SKM-1 treated with dmso at 0.1 percent for 144 hours (cell line): ENCODE measurements around the gene SLC5A2.

ENCODE experiments used
- DNase-seq: peaks from one replicate; lab custom pipeline; 2025; ENCODE audit not compliant: unreplicated experiment; lab: John Stamatoyannopoulos, UW

The SLC5A2 gene

DNA sequence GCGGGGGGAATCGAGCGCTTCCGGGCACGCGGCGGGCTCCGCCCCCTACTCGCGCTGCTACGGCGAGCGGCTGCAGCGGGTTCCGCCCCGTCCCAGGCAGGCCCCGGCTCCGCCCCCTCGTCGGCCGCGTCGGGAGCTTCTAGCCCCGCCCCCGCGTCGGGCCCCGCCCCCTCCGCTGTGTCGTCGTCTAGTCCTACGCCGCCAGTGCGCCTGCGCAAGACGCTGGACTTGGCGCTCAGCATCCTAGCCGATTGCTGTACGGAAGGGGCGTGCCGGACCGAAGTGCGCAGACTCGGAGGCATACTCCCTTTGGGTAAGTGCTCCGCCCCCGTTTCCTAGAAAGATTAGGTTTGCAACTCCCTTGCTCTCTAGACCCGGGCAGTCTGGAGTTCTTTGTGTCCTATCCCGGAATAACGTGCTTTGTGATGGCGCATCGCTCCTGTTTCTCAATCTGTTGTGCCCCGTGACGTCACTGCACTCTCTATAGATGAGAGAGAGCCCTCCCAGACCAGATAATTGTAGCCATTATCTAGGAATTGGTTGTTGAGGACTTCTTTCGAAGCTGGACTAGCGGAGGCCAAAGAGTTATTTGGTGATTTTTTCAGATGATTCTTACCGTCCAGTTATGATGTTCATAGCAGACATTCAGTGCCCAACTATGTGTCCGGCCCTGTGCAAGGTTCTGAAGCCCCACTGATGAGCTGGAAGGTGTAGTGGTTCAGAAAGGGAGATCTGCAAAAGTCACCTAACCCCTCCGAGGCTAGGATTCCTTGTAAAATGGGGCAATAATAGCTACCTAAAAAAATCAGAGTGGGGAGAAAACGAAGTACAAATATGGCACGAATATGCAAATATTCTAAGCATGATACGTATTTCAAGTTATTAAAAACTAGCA lies 23.0 kb upstream of the SLC5A2 start:
- peak; percentile 98 for DNase-seq

DNA sequence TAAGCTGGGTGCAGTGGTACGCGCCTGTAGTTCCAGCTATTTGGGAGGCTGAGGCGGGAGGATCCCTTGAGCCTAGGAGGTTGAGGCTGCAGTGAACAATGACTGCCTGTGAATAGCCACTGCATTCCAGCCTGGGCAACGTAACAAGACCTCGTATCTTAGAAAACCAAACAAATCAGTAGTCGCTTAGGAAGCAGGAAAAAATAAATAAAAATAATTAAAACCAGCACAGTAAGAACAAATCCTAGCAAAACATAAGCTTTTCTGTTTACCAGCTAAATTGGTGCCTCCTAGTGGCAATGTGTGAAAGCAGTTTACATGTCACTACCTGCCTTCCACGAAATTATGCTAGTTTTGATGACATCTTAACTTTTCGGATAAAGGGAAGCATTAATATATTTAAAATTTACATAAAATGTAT lies 22.3 kb upstream of the SLC5A2 start:
- peak; percentile 34 for DNase-seq

- DNase-seq, result no peak
These were observed 21.6 kb upstream of the SLC5A2 start for GRCh38 chr16:31461201-31461920.

DNA sequence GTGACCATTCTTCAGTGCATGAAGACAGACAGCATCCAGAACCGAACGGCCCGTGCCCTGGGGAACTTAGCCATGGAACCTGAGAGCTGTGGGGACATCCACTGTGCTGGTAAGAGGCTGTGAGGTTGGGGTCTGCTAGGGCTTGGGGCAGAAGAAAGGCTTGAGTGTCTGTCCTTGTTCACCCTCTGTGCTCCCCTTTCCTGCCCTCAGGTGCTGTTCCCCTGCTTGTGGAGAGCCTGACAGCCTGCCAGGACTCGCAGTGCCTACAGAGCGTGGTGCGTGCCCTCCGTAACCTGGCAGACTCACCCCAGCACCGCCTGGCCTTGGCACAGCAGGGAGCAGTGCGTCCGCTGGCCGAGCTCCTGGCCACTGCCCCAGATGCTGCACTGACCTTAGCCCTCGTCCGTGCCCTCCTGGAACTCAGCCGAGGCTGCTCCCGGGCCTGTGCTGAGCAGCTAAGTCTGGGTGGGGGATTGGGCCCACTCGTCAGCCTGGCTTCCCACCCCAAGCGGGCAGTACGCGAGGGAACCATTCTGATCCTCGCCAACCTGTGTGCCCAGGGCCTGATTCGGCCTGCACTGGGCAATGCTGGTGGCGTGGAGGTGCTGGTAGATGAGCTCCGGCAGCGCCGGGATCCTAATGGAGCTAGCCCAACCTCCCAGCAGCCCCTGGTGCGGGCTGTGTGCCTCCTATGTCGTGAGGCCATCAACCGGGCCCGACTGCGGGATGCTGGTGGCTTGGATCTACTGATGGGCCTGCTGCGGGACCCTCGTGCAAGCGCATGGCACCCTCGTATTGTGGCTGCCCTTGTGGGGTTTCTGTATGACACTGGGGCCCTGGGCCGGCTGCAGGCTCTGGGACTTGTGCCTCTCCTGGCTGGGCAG lies 20.8 kb upstream of the SLC5A2 start:
- no peak for DNase-seq

- DNase-seq, result no peak
These were observed 18.6 kb upstream of the SLC5A2 start for GRCh38 chr16:31464348-31464769.

DNA sequence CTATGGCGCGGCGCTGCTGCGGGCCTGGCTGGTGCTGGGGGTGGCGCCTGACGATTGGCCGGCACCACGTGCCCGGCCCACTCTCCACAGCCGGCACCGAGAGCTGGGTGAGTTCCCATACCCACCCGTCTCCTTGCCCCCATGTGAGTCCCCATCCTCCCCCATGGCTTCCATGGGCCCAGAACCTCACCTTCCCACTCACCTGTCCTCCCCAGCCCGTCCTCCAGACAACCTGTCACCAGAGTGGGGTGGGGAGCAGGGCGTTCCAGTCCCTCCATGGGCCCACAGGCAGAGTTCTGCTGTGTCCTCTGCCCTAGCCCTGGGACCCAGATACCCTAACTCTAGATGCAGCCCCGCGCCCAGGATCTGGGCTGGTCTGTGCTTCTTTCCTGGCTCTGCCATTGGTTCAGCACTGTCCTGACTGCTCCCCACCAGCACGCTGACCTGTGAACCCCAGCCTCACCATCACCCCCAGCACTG lies 18.1 kb upstream of the SLC5A2 start:
- DNase-seq, result no peak

DNA sequence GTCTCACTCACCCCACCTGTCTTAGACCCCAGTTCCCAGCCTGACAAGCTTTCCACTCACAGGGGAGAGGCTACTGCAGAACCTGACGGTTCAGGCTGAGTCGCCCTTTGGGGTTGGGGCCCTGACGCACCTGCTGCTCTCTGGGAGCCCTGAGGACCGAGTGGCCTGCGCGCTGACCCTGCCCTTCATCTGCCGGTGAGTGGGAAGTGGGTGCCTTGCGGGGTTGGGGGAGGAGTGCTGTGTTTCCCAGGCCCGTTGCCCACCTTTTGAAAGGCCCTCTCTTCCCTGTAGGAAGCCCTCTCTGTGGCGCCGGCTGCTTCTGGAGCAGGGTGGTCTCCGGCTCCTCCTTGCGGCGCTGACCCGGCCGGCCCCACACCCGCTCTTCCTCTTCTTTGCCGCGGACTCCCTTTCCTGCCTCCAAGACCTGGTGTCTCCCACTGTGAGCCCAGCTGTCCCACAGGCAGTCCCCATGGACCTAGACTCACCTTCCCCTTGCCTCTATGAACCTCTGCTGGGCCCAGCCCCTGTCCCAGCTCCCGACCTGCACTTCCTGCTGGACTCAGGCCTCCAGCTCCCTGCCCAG lies 17.0 kb upstream of the SLC5A2 start:
- no peak for DNase-seq

GRCh38 chr16:31466381-31466841 lies 16.5 kb upstream of the SLC5A2 start:
- DNase-seq, result no peak

DNA sequence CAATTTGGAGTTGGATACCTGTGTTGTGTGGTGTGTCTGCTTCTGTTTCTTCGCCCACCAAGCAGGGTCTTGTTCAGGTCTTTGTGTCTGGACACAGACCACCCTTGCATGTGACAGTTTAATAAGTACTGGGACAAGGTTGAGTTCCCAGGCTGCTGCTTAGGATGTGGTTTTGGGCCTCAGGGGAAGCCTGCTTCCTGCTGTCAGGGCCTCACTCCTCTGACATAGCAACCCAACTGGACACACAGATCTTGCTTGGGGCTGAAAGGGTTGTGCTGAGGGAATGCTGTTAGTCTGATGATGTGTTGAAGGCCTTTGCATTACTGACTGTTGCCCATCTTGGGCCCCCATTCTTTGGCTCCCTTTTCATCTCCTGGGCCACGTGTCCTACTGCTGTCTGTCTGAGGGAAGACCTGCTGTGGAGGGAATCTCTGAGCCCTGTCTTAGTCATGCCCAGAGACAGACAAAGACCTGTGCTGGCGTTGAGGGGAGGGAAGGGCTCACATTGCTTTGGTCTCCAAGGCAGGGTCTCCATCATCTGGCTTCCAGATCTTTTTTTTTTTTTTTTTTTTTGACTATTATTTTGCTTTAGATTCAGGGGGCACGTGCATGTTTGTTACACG lies 15.7 kb upstream of the SLC5A2 start:
- DNase-seq, result peak; percentile 19

- DNase-seq, result no peak
These were observed 15.1 kb upstream of the SLC5A2 start for GRCh38 chr16:31467858-31468257.

DNA sequence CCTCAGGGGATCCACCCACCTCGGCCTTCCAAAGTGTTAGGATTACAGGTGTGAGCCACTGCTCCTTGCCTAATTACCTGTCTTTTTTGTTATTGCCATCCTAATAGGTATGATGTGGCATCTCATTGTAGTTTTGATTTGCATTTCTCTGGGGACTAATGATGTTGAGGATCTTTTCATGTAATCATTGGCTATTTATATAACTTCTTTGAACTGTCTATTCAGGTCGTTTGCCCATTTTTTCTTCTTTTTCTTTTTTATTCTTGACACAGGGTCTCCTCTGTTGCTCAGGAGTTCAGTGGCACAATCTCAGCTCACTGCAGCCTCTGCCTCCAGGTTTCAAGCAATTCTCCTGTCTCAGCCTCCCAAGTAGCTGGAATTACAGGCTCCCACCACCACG lies 12.3 kb upstream of the SLC5A2 start:
- no peak for DNase-seq

DNA sequence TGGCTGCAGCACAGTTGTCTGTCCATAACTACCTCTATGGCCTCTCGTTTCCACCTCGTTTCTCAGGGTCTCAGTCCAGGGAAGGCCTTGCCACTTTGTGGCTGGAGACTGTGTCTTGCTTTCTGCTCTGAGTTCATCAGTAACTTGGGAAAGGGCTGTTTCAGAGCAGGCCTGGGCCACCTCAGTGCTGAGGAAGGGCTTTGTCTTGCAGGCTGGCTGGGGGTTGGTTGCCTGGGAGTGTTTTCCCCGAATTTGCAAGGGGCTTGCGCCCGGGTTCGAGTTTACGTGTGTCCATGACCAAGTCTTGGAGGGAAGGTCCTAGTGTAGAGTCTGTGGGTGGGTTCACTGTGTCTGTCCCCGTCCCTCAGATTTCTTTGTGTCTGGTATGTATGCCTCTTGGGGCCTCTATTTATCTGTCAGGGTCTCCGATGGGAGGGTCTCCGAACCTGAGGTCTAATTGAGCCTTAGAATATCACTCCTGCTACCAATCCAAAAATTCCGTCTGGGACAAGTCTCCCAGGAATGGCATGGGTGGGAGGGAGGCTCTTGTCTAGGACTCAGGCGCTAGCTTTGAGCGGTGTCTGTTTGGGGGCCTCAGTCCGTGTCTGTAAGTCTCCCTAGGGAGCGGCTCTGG lies 11.6 kb upstream of the SLC5A2 start:
- DNase-seq, result no peak

DNA sequence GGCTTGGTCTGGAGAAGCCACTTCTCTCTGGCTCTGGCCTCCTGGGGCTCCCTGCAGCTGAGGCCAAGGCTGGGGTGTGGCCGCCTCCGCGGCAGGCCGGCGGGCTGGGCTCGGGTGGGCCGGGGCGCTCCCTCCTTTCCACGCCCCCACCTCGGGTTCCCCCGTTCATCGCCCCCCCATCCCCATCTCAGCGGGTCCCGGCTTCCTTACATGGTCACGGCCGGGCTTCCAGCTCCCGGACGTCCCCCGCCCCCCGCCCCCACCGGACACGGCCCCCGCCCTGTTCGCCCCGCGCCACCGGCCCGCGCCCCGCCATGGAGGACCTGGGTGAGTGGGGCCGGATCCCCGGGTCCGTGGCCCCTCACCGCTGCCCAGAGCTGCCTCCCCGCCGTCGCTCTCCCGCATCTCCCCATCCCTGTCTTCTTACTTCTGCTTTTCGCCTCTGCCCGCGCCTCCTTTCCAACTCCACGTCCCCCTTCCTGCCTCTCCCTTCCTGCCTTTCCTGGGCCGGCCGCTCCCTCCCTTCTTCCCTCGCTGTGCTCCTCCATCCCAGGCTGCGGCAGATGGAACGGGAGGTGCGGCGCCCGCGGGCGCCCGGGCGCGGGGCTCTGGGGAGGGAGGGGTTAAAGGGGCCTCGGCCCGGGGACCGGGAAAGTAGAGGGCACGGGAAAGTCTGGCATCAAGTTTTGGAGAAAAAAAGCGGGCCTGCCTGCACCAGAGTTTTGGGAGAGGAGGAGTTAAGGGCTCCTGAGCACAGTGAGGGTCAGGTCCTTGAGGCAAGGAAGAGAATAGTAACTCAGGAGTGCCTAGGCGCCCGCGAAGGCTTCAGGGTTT lies 10.8 kb upstream of the SLC5A2 start, which contains the start of gene TGFB1I1:
TGFB1I1 (plus strand) TSS at position 278 of the 834 bp plus-strand sequence; CDS start at position 315, 37 bp downstream.
- DNase-seq, result no peak

DNA sequence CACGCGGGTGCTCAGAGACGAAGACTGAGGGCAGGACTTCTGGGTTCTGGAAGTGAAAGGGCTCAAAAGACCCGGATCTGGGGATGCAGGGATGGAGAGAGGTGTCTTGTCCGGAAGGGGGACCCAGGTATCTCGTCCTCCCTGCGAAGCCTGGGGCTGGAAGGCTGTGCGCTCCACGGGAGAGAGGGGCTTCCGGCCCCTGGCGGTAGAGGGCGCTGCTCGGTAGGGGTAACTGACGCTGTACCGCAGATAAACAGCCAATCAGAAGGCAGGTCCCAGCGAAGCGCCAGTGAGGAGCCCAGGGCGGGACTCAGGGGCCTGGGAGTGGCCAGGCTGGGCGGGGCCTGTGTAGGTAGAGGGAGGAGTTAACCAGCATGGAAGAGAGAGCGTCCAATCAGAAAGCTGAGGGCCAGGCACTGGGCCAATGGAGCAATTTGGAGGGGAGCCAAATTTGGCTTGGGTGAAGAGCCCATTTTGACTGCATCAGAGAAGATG lies 10.2 kb upstream of the SLC5A2 start:
- peak; percentile 15 for DNase-seq

GRCh38 chr16:31473264-31473984 lies 9.5 kb upstream of the SLC5A2 start:
- DNase-seq, result no peak

DNA sequence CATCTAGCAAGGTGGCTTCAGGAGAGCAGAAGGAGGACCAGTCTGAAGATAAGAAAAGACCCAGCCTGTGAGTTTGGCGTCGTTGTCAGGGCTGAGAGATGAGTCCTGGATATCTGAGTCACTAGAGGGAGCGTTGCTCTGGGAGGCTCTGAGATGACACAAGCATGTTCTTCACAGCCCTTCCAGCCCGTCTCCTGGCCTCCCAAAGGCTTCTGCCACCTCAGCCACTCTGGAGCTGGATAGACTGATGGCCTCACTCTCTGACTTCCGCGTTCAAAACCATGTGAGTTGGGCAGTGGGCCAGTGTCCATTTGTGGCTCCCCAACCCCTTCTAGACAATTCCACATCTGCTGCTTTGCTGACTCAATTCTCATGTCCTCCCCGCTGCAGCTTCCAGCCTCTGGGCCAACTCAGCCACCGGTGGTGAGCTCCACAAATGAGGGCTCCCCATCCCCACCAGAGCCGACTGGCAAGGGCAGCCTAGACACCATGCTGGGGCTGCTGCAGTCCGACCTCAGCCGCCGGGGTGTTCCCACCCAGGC lies 8.7 kb upstream of the SLC5A2 start:
- DNase-seq, result no peak
